HEK293 (cell line): Measurements from ENCODE around the gene ZNF672.

Experiments
- CTCF ChIA-PET: fragments of 350-600 bp; formaldehyde crosslinking; extraction: SDS; loops from one replicate; lab custom pipeline; 2021; ENCODE audit warnings: antibody characterized with exemption; lab: Yijun Ruan, JAX
- POLR2A ChIA-PET: fragments of 300-600 bp; formaldehyde crosslinking; extraction: SDS; loops from one replicate; lab custom pipeline; 2020; ENCODE audit warnings: antibody characterized with exemption, inconsistent platforms; lab: Yijun Ruan, JAX
- H3K27ac ChIP-seq: fragments of 200-500 bp; sonication (Bioruptor generic); 2 replicates; pipeline ENCODE4 v1.5.1; 2014; ENCODE audit warnings: low read depth, low read length, control low read depth, inconsistent platforms; ENCODE audit errors: extremely low read depth
- H3K36me3 ChIP-seq, 2 experiments: fragments of 200-500 bp in 1 of 2; sonication (Bioruptor generic) in 1 of 2; 1 replicate in 1 of 2; 2 replicates in 1 of 2; pipeline ENCODE4 v1.5.1; 2014 to 2017; ENCODE audit warnings: inconsistent platforms in 2 of 2, low read length in 2 of 2; ENCODE audit not compliant: control insufficient read depth in 2 of 2, insufficient read depth in 1 of 2
- H3K4me1 ChIP-seq: fragments of 200-500 bp; sonication (Bioruptor generic); 2 replicates; pipeline ENCODE4 v1.5.1; 2014; ENCODE audit warnings: mild to moderate bottlenecking, low read length, inconsistent platforms; ENCODE audit not compliant: control insufficient read depth, insufficient read depth
- H3K4me3 ChIP-seq: 2 replicates; pipeline ENCODE4 v1.5.1; 2011; ENCODE audit warnings: low read depth, mild to moderate bottlenecking, control low read depth, low read length, moderate library complexity
- H3K9me3 ChIP-seq: fragments of 200-500 bp; sonication (Bioruptor generic); 2 replicates; pipeline ENCODE4 v1.5.1; 2014; ENCODE audit warnings: low read depth, low read length, inconsistent platforms; ENCODE audit not compliant: control insufficient read depth, insufficient read depth
- AEBP2 ChIP-seq: fragments of 450-650 bp; formaldehyde crosslinking; IDR thresholded peaks from 2 replicates; pipeline ENCODE4 v1.5.1; 2016; ENCODE audit warnings: missing biosample characterization, missing genetic modification characterization, borderline replicate concordance
- BCL11A ChIP-seq: fragments of 450-650 bp; formaldehyde crosslinking; IDR thresholded peaks from 2 replicates; pipeline ENCODE4 v1.5.1; 2016; ENCODE audit warnings: low read depth, missing biosample characterization, missing genetic modification characterization
- FEZF1 ChIP-seq: fragments of 450-650 bp; formaldehyde crosslinking; IDR thresholded peaks from 2 replicates; pipeline ENCODE4 v1.5.1; 2016; ENCODE audit warnings: missing biosample characterization, missing genetic modification characterization
- GLI4 ChIP-seq: fragments of 450-650 bp; formaldehyde crosslinking; IDR thresholded peaks from 2 replicates; pipeline ENCODE4 v1.5.1; 2016; ENCODE audit warnings: missing biosample characterization, missing genetic modification characterization
- KLF10 ChIP-seq: fragments of 450-650 bp; IDR thresholded peaks from 2 replicates; pipeline ENCODE4 v1.5.1; 2018; ENCODE audit warnings: missing biosample characterization, mild to moderate bottlenecking, missing genetic modification characterization
- MZF1 ChIP-seq: fragments of 450-650 bp; formaldehyde crosslinking; IDR thresholded peaks from 2 replicates; pipeline ENCODE4 v1.5.1; 2017; ENCODE audit warnings: missing biosample characterization, missing genetic modification characterization, borderline replicate concordance
- REPIN1 ChIP-seq: fragments of 450-650 bp; formaldehyde crosslinking; IDR thresholded peaks from 2 replicates; pipeline ENCODE4 v1.5.1; 2017; ENCODE audit warnings: missing biosample characterization, missing genetic modification characterization, low read depth
- REST ChIP-seq: fragments of 450-650 bp; formaldehyde crosslinking; IDR thresholded peaks from 2 replicates; pipeline ENCODE4 v1.5.1; 2016; ENCODE audit warnings: missing biosample characterization, missing genetic modification characterization
- TRIM28 ChIP-seq: IDR thresholded peaks from 2 replicates; pipeline ENCODE4 v1.6.1; 2011; ENCODE audit warnings: low read length, control low read depth, borderline replicate concordance
- YY1 ChIP-seq: fragments of 450-650 bp; formaldehyde crosslinking; IDR thresholded peaks from 2 replicates; pipeline ENCODE4 v1.5.1; 2018; ENCODE audit warnings: missing biosample characterization, missing genetic modification characterization
- ZBTB1 ChIP-seq: fragments of 450-650 bp; formaldehyde crosslinking; IDR thresholded peaks from 2 replicates; pipeline ENCODE4 v1.5.1; 2016; ENCODE audit warnings: missing biosample characterization, missing genetic modification characterization
- ZFP3 ChIP-seq: fragments of 450-650 bp; formaldehyde crosslinking; IDR thresholded peaks from 2 replicates; pipeline ENCODE4 v1.5.1; 2016; ENCODE audit warnings: low read depth, missing biosample characterization, missing genetic modification characterization
- ZFP41 ChIP-seq: fragments of 450-650 bp; formaldehyde crosslinking; IDR thresholded peaks from 2 replicates; pipeline ENCODE4 v1.5.1; 2016; ENCODE audit warnings: missing biosample characterization, missing genetic modification characterization, borderline replicate concordance
- ZNF26 ChIP-seq: fragments of 450-650 bp; formaldehyde crosslinking; IDR thresholded peaks from 2 replicates; pipeline ENCODE4 v1.5.1; 2016; ENCODE audit warnings: missing biosample characterization, missing genetic modification characterization
- ZNF292 ChIP-seq: fragments of 450-650 bp; formaldehyde crosslinking; IDR thresholded peaks from 2 replicates; pipeline ENCODE4 v1.5.1; 2016; ENCODE audit warnings: low read depth, missing biosample characterization, missing genetic modification characterization, borderline replicate concordance
- ZNF623 ChIP-seq: fragments of 450-650 bp; formaldehyde crosslinking; IDR thresholded peaks from 2 replicates; pipeline ENCODE4 v1.5.1; 2016; ENCODE audit warnings: missing biosample characterization, missing genetic modification characterization
- ZNF645 ChIP-seq: fragments of 450-650 bp; formaldehyde crosslinking; IDR thresholded peaks from 2 replicates; pipeline ENCODE4; 2016; ENCODE audit warnings: missing biosample characterization, missing genetic modification characterization
- ZNF792 ChIP-seq: fragments of 450-650 bp; formaldehyde crosslinking; IDR thresholded peaks from 2 replicates; pipeline ENCODE4 v1.5.1; 2016; ENCODE audit warnings: missing biosample characterization, missing genetic modification characterization
- ZSCAN30 ChIP-seq: fragments of 450-650 bp; IDR thresholded peaks from 2 replicates; pipeline ENCODE4 v1.5.1; 2018; ENCODE audit warnings: missing biosample characterization, mild to moderate bottlenecking, missing genetic modification characterization, moderate library complexity

ZNF672 gene

GRCh38 chr1:248810000-248810726 lies 27.9 kb upstream of the ZNF672 start:
- TF ChIP-seq GLI4 (no peak), AEBP2 (tag by site-specific recombination) (no peak), ZNF26 (no peak), ZNF292 (no peak), ZFP41 (tag by site-specific recombination) (no peak), REST (tag by site-specific recombination) (no peak), ZBTB1 (tag by site-specific recombination) (no peak), ZNF792 (tag by site-specific recombination) (no peak), FEZF1 (no peak), REPIN1 (tag by site-specific recombination) (no peak)
- no peak overlapping the region for H3K4me3 ChIP-seq
- H3K4me1 ChIP-seq = no peaks in the 10 kb centered on the region
- peaks cover 0 to 28% of the 10 kb centered on the region in 2 experiments; a peak in 1 of 3 replicates for H3K36me3 ChIP-seq
- H3K27ac ChIP-seq = no peak overlapping the region
- POLR2A ChIA-PET = no interaction called here
- no peaks in the 10 kb centered on the region for H3K9me3 ChIP-seq
- CTCF ChIA-PET = interaction anchor here (0.6 kb wide), 1 partner anchor 188 kb away, joined by 3 read pairs; no protein-coding TSS in a partner anchor

GRCh38 chr1:248810727-248811513 lies 27.1 kb upstream of the ZNF672 start:
- ChIA-PET CTCF (interaction anchor here (0.6 kb wide), 1 partner anchor 189 kb away, joined by 3 read pairs; no protein-coding TSS in a partner anchor), POLR2A (no interaction called here)
- Histone ChIP-seq H3K36me3 (peaks cover 0 to 35% of the 10 kb centered on the region in 2 experiments; a peak in 1 of 3 replicates), H3K27ac (no peak overlapping the region), H3K9me3 (no peaks in the 10 kb centered on the region), H3K4me1 (no peaks in the 10 kb centered on the region), H3K4me3 (no peak overlapping the region)
- TF ChIP-seq ZNF645 (tag by site-specific recombination) (no peak), ZFP3 (tag by site-specific recombination) (no peak), MZF1 (tag by site-specific recombination) (no peak), KLF10 (tag by site-specific recombination) (no peak), BCL11A (tag by site-specific recombination) (no peak), YY1 (tag by site-specific recombination) (no peak), ZNF292 (no peak), ZNF623 (tag by site-specific recombination) (no peak), ZSCAN30 (no peak), TRIM28 (no peak)
